HepG2 (cell line): ENCODE measurements around the gene PTGER3. TPM values are rescaled to one million over a fixed set of nuclear protein-coding genes. Genes with fewer than 3 reads are reported as not detected.

Source experiments
- ATAC-seq: fragments of 200-7000 bp; cut with Tn5 transposase; 3 replicates; pipeline ENCODE4 v1.9.1; 2020; ENCODE audit warnings: mild to moderate bottlenecking, moderate library complexity
- BruUV-seq: library from RNA; stranded (reverse); fragments of 400-500 nt; replicated peaks from 2 replicates; lab custom pipeline; 2021; lab: Mats Ljungman, UMichigan
- CTCF ChIA-PET: fragments of 300-600 bp; formaldehyde crosslinking; extraction: SDS; loops from one replicate; lab custom pipeline; 2021; ENCODE audit warnings: low total read pairs, inconsistent platforms, low intra/inter-chr PET ratio; lab: Yijun Ruan, JAX
- POLR2A ChIA-PET: fragments of 350-600 bp; sonication (Branson Sonifier 250); formaldehyde crosslinking; loops from one replicate; lab custom pipeline; 2020; ENCODE audit warnings: antibody characterized with exemption, inconsistent platforms; lab: Yijun Ruan, JAX
- DNase-seq: peaks from one replicate; pipeline ENCODE4 v3.0.0-alpha.2; 2015; ENCODE audit warnings: low spot score
- FAIRE-seq: peaks from 3 replicates; lab custom pipeline; 2011; peaks lifted over from hg19 to GRCh38; lab: Jason Lieb, UNC
- H2AFZ ChIP-seq: one replicate; pipeline ENCODE4 v1.6.1; 2011; ENCODE audit warnings: low read length, inconsistent platforms
- H3K27ac ChIP-seq: fragments of 300-600 bp; 3 replicates; pipeline ENCODE4 v1.8.0; 2011; ENCODE audit warnings: mixed run types, mild to moderate bottlenecking, mixed read lengths, low read length, inconsistent platforms; ENCODE audit not compliant: insufficient read depth; ENCODE audit errors: extremely low read length
- H3K27me3 ChIP-seq, 2 experiments: fragments of 200-600 bp in 1 of 2; 2 replicates in 1 of 2; 3 replicates in 1 of 2; pipeline versions ENCODE4 v1.6.0 to v1.8.0; 2011; ENCODE audit warnings: low read length in 2 of 2, mild to moderate bottlenecking in 2 of 2, moderate library complexity in 2 of 2, inconsistent platforms in 1 of 2; ENCODE audit not compliant: insufficient read depth in 2 of 2, control insufficient read depth in 1 of 2
- H3K36me3 ChIP-seq, 2 experiments: fragments of 200-600 bp in 1 of 2; replicated peaks in 1 of 2; 2 replicates in 1 of 2; 3 replicates in 1 of 2; pipeline versions ENCODE4 v1.5.1 to v1.8.0; 2011; ENCODE audit warnings: low read length in 2 of 2, inconsistent platforms in 1 of 2; ENCODE audit not compliant: insufficient read depth in 2 of 2, control insufficient read depth in 1 of 2
- H3K4me1 ChIP-seq: 2 replicates; pipeline ENCODE4 v1.5.1; 2012; ENCODE audit warnings: low read length, inconsistent platforms; ENCODE audit not compliant: insufficient read depth
- H3K4me2 ChIP-seq: 2 replicates; pipeline ENCODE4 v1.6.0; 2011; ENCODE audit warnings: low read depth, low read length, inconsistent platforms
- H3K4me3 ChIP-seq, 3 experiments: fragments of 200-600 bp in 1 of 3; sonication (generic), shearing (Covaris generic) in 1 of 3; replicated peaks in 1 of 3; 2 replicates each; pipeline ENCODE4 v1.5.1; 2011 to 2016; ENCODE audit warnings: low read length in 3 of 3, inconsistent platforms in 2 of 3, low read depth in 2 of 3, mild to moderate bottlenecking in 2 of 3, control low read depth in 1 of 3, mixed read lengths in 1 of 3; ENCODE audit not compliant: insufficient read depth in 1 of 3
- H3K79me2 ChIP-seq: one replicate; pipeline ENCODE4 v1.6.1; 2011; ENCODE audit warnings: low read length, inconsistent platforms; ENCODE audit not compliant: insufficient read depth
- H3K9ac ChIP-seq: 2 replicates; pipeline ENCODE4 v1.6.0; 2011; ENCODE audit warnings: mild to moderate bottlenecking, low read depth, low read length, inconsistent platforms; ENCODE audit not compliant: insufficient read depth
- H3K9me3 ChIP-seq: 2 replicates; pipeline ENCODE4 v1.5.1; 2012; ENCODE audit warnings: mild to moderate bottlenecking, low read length
- H4K20me1 ChIP-seq: 2 replicates; pipeline ENCODE4 v1.6.0; 2011; ENCODE audit warnings: inconsistent platforms, mild to moderate bottlenecking, low read length, moderate library complexity; ENCODE audit not compliant: insufficient read depth
- CBX5 ChIP-seq: sonication (generic); formaldehyde crosslinking; IDR thresholded peaks from 2 replicates; pipeline ENCODE4 v1.4.0; 2020; ENCODE audit warnings: missing genetic modification reagents, borderline replicate concordance
- EHMT2 ChIP-seq: fragments of 200-600 bp; sonication (generic); IDR thresholded peaks from 2 replicates; pipeline ENCODE4 v1.7.0; 2017; ENCODE audit warnings: antibody characterized with exemption, low read depth, low read length, borderline replicate concordance
- HOXD1 ChIP-seq: sonication (generic); formaldehyde crosslinking; IDR thresholded peaks from 2 replicates; pipeline ENCODE4 v1.5.0; 2020; ENCODE audit warnings: missing genetic modification reagents
- MAZ ChIP-seq, 2 experiments: sonication (generic) in 1 of 2; formaldehyde crosslinking in 1 of 2; IDR thresholded peaks; 2 replicates each; pipeline versions ENCODE4 v1.5.0 to v1.6.1; 2012 to 2020; ENCODE audit warnings: low read depth in 2 of 2, mild to moderate bottlenecking in 2 of 2, borderline replicate concordance in 1 of 2, improper control_type of control experiment in 1 of 2, low read length in 1 of 2, missing genetic modification reagents in 1 of 2, moderate library complexity in 1 of 2
- NCOA5 ChIP-seq: sonication (generic); formaldehyde crosslinking; IDR thresholded peaks from 2 replicates; pipeline ENCODE4 v1.4.0; 2020; ENCODE audit warnings: missing genetic modification reagents
- SOX6 ChIP-seq, 2 experiments: fragments of 450-650 bp in 1 of 2; sonication (generic) in 1 of 2; formaldehyde crosslinking in 1 of 2; IDR thresholded peaks; 2 replicates each; pipeline versions ENCODE4 v1.4.0 to v1.6.1; 2017 to 2020; ENCODE audit warnings: antibody characterized with exemption in 1 of 2, mild to moderate bottlenecking in 1 of 2, missing genetic modification reagents in 1 of 2
- TAF15 ChIP-seq: fragments of 200-400 bp; formaldehyde crosslinking; IDR thresholded peaks from one replicate; pipeline ENCODE4 v1.6.1; 2018; ENCODE audit warnings: mild to moderate bottlenecking, low read depth, low read length; ENCODE audit not compliant: poor library complexity, severe bottlenecking
- ZBTB40 ChIP-seq, 2 experiments: fragments of 450-650 bp in 1 of 2; sonication (generic) in 1 of 2; formaldehyde crosslinking in 1 of 2; IDR thresholded peaks; 2 replicates each; pipeline versions ENCODE4 v1.6.1 to v1.8.0; 2016 to 2022; ENCODE audit warnings: antibody characterized with exemption in 1 of 2, mild to moderate bottlenecking in 1 of 2, missing genetic modification reagents in 1 of 2
- ZNF552 ChIP-seq: sonication (generic); formaldehyde crosslinking; IDR thresholded peaks from 2 replicates; pipeline ENCODE4 v1.9.0; 2022; ENCODE audit warnings: missing genetic modification reagents, mild to moderate bottlenecking, borderline replicate concordance
- WGBS: methylation state at CpG from one replicate; pipeline ENCODE4 v1.1.6; 2017; ENCODE audit warnings: low lambda C conversion rate; 5-methylcytosine and 5-hydroxymethylcytosine counted together
- in situ Hi-C: cut with HindIII; loops from 2 replicates; pipeline ENCODE4 v1.10.0; 2017; ENCODE audit warnings: low pct_unique_long_range_greater_than_20kb; ENCODE audit not compliant: extremely low pct_ligation_motif_present
- intact Hi-C: fragments of 100-400 bp; cut with micrococcal nuclease; formaldehyde crosslinking; loops from one replicate; pipeline ENCODE4 v1.10.0; 2022; ENCODE audit not compliant: unreplicated experiment
- polyA plus RNA-seq, 8 experiments: library from polyadenylated mRNA; depleted of rRNA in 3 of 8; stranded (reverse) in 7 of 8; unstranded in 1 of 8; fragments of >200 nt; fragmentation: Illumina TruSeq in 4 of 8; extraction: Trizol in 4 of 8; gene quantifications; 2 replicates each; pipeline versions ENCODE4 v1.2.1 to v1.2.3, GENCODE V29; 2011 to 2016; ENCODE audit warnings: low read depth in 4 of 8, missing spikeins in 1 of 8, mixed read lengths in 1 of 8; ENCODE audit not compliant: insufficient read depth in 1 of 8
- total RNA-seq, 5 experiments: library from RNA; depleted of rRNA; stranded (reverse); fragments of >200 nt; fragmentation: Illumina TruSeq; extraction: Trizol; gene quantifications; 2 replicates each; pipeline ENCODE4 v1.2.3, GENCODE V29; 2016; ENCODE audit warnings: low read depth in 1 of 5
- TF ChIP-seq, protein P1 (sequence below): sonication (generic); formaldehyde crosslinking; IDR thresholded peaks from 2 replicates; pipeline ENCODE4 v1.9.0; 2022; ENCODE audit warnings: low read depth, missing genetic modification reagents
- TF ChIP-seq, protein P2 (sequence below): fragments of 450-650 bp; IDR thresholded peaks from 2 replicates; pipeline ENCODE4 v1.6.1; 2016

PTGER3 gene
- total and polyA plus RNA-seq, 2 of the 13 experiments (the other 11 are each of a cell fraction or from before 2014, with no cell fraction given), result 0.01 TPM; not detected in 1

GRCh38 chr1:70941563-70941962 lies 106.1 kb downstream of the PTGER3 start:
- H3K27ac ChIP-seq, result no peak overlapping the region
- H3K9me3 ChIP-seq, result peaks cover 62% of the 10 kb centered on the region
- H3K4me3 ChIP-seq, result no peak overlapping the region
- POLR2A ChIA-PET, result no interaction called here
- intact Hi-C loops (no loop called here), in situ Hi-C loops (no loop called here)
- 2% methylated on average over 2 of the region's 2 CpGs for WGBS
- H3K79me2 ChIP-seq, result no peaks in the 10 kb centered on the region
- BruUV-seq, result no TSS peak
- no peaks in the 10 kb centered on the region for H3K4me1 ChIP-seq
- no peak overlapping the region for H3K9ac ChIP-seq
- CTCF ChIA-PET, result no interaction called here
- no peaks in the 10 kb centered on the region for H4K20me1 ChIP-seq
- ATAC-seq, result no peak
- no peak overlapping the region for H2AFZ ChIP-seq
- no peak for DNase-seq
- H3K36me3 ChIP-seq, result no peaks in the 10 kb centered on the region
- H3K27me3 ChIP-seq, result no peaks in the 10 kb centered on the region
- no peak for FAIRE-seq
- no peak overlapping the region for H3K4me2 ChIP-seq
- TF ChIP-seq NCOA5 (CRISPR knock-in tag), result no peak
- TF ChIP-seq CBX5 (CRISPR knock-in tag), result no peak
- TF ChIP-seq EHMT2, result no peak
- TF ChIP-seq TAF15, result no peak
- TF ChIP-seq, protein P1, sequence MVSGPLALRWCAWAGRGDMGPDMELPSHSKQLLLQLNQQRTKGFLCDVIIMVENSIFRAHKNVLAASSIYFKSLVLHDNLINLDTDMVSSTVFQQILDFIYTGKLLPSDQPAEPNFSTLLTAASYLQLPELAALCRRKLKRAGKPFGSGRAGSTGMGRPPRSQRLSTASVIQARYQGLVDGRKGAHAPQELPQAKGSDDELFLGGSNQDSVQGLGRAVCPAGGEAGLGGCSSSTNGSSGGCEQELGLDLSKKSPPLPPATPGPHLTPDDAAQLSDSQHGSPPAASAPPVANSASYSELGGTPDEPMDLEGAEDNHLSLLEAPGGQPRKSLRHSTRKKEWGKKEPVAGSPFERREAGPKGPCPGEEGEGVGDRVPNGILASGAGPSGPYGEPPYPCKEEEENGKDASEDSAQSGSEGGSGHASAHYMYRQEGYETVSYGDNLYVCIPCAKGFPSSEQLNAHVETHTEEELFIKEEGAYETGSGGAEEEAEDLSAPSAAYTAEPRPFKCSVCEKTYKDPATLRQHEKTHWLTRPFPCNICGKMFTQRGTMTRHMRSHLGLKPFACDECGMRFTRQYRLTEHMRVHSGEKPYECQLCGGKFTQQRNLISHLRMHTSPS (CRISPR knock-in tag), result no peak
- no peak for TF ChIP-seq ZBTB40 (IDR thresholded peaks at IDR 0.05)
- TF ChIP-seq ZBTB40 (CRISPR knock-in tag; IDR thresholded peaks at IDR 0.05), result no peak
- no peak for TF ChIP-seq ZNF552 (CRISPR knock-in tag)
- TF ChIP-seq, protein P2, sequence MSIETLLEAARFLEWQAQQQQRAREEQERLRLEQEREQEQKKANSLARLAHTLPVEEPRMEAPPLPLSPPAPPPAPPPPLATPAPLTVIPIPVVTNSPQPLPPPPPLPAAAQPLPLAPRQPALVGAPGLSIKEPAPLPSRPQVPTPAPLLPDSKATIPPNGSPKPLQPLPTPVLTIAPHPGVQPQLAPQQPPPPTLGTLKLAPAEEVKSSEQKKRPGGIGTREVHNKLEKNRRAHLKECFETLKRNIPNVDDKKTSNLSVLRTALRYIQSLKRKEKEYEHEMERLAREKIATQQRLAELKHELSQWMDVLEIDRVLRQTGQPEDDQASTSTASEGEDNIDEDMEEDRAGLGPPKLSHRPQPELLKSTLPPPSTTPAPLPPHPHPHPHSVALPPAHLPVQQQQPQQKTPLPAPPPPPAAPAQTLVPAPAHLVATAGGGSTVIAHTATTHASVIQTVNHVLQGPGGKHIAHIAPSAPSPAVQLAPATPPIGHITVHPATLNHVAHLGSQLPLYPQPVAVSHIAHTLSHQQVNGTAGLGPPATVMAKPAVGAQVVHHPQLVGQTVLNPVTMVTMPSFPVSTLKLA, result no peak
- no peak for TF ChIP-seq MAZ (IDR thresholded peaks at IDR 0.05; ENCODE audit: borderline replicate concordance, low read depth, low read length)
- TF ChIP-seq MAZ (CRISPR knock-in tag; IDR thresholded peaks at IDR 0.05; ENCODE audit: low read depth), result no peak
- TF ChIP-seq SOX6 (IDR thresholded peaks at IDR 0.05), result no peak
- no peak for TF ChIP-seq SOX6 (CRISPR knock-in tag; IDR thresholded peaks at IDR 0.05)
- no peak for TF ChIP-seq HOXD1
